Renal cortex interstitium (tissue), 15 donors: ENCODE data around the gene L1CAM. TPM values are rescaled to one million over a fixed set of nuclear protein-coding genes. Genes with fewer than 3 reads are reported as not detected.

ENCODE experiments used
- DNase-seq, 11 donors: peaks; one replicate each; pipeline ENCODE4 v3.0.0-alpha.2; 2013; ENCODE audit warnings: low read depth in 9 of 11, low spot score in 4 of 11; ENCODE audit errors: extremely low read depth in 1 of 11
- long read RNA-seq, 16 experiments: transcript quantifications; one replicate each; lab custom pipeline, GENCODE V29; 2026
- polyA plus RNA-seq, 3 donors: library from polyadenylated mRNA; unstranded; fragments of 120-200 nt; gene quantifications; one replicate each; pipeline ENCODE4 v1.2.1, GENCODE V29; 2013; ENCODE audit not compliant: insufficient read length in 3 of 3

The L1CAM gene, protein sequence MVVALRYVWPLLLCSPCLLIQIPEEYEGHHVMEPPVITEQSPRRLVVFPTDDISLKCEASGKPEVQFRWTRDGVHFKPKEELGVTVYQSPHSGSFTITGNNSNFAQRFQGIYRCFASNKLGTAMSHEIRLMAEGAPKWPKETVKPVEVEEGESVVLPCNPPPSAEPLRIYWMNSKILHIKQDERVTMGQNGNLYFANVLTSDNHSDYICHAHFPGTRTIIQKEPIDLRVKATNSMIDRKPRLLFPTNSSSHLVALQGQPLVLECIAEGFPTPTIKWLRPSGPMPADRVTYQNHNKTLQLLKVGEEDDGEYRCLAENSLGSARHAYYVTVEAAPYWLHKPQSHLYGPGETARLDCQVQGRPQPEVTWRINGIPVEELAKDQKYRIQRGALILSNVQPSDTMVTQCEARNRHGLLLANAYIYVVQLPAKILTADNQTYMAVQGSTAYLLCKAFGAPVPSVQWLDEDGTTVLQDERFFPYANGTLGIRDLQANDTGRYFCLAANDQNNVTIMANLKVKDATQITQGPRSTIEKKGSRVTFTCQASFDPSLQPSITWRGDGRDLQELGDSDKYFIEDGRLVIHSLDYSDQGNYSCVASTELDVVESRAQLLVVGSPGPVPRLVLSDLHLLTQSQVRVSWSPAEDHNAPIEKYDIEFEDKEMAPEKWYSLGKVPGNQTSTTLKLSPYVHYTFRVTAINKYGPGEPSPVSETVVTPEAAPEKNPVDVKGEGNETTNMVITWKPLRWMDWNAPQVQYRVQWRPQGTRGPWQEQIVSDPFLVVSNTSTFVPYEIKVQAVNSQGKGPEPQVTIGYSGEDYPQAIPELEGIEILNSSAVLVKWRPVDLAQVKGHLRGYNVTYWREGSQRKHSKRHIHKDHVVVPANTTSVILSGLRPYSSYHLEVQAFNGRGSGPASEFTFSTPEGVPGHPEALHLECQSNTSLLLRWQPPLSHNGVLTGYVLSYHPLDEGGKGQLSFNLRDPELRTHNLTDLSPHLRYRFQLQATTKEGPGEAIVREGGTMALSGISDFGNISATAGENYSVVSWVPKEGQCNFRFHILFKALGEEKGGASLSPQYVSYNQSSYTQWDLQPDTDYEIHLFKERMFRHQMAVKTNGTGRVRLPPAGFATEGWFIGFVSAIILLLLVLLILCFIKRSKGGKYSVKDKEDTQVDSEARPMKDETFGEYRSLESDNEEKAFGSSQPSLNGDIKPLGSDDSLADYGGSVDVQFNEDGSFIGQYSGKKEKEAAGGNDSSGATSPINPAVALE
- polyA plus RNA-seq = 10 to 100 TPM; 35.2 to 57.4 (median 53.1) TPM
- long read RNA-seq, donor 1, partial matches to known transcripts = 17 of 17 reads
- long read RNA-seq, donor 1, other reads (novel, unspliced or antisense) = 0 of 17 reads
- long read RNA-seq, donor 2, full-length matches to known transcripts = 3 of 3 reads
- long read RNA-seq, donor 2, partial matches to known transcripts = 0 of 3 reads
- long read RNA-seq, donor 2, other reads (novel, unspliced or antisense) = 0 of 3 reads
- long read RNA-seq, donor 3, full-length matches to known transcripts = 6 of 6 reads
- long read RNA-seq, donor 3, partial matches to known transcripts = 0 of 6 reads
- long read RNA-seq, donor 3, other reads (novel, unspliced or antisense) = 0 of 6 reads
- long read RNA-seq, donor 4, full-length matches to known transcripts = 2 of 2 reads
- long read RNA-seq, donor 4, partial matches to known transcripts = 0 of 2 reads
- long read RNA-seq, donor 4, other reads (novel, unspliced or antisense) = 0 of 2 reads
- long read RNA-seq, donor 5, full-length matches to known transcripts = 11 of 11 reads
- long read RNA-seq, donor 5, partial matches to known transcripts = 0 of 11 reads
- long read RNA-seq, donor 5, other reads (novel, unspliced or antisense) = 0 of 11 reads
- long read RNA-seq, donor 6, full-length matches to known transcripts = 1 of 1 reads
- long read RNA-seq, donor 6, partial matches to known transcripts = 0 of 1 reads
- long read RNA-seq, donor 6, other reads (novel, unspliced or antisense) = 0 of 1 reads
- long read RNA-seq, donor 7, full-length matches to known transcripts = 1 of 1 reads
- long read RNA-seq, donor 7, partial matches to known transcripts = 0 of 1 reads
- long read RNA-seq, donor 7, other reads (novel, unspliced or antisense) = 0 of 1 reads
- long read RNA-seq, donor 8, full-length matches to known transcripts = 7 of 13 reads
- long read RNA-seq, donor 8, partial matches to known transcripts = 6 of 13 reads
- long read RNA-seq, donor 8, other reads (novel, unspliced or antisense) = 0 of 13 reads
- long read RNA-seq, donor 9, full-length matches to known transcripts = 6 of 6 reads
- long read RNA-seq, donor 9, partial matches to known transcripts = 0 of 6 reads
- long read RNA-seq, donor 9, other reads (novel, unspliced or antisense) = 0 of 6 reads
- long read RNA-seq, donor 10, full-length matches to known transcripts = 1 of 1 reads
- long read RNA-seq, donor 10, partial matches to known transcripts = 0 of 1 reads
- long read RNA-seq, donor 10, other reads (novel, unspliced or antisense) = 0 of 1 reads
- long read RNA-seq, donor 11, full-length matches to known transcripts = 2 of 2 reads
- long read RNA-seq, donor 11, partial matches to known transcripts = 0 of 2 reads
- long read RNA-seq, donor 11, other reads (novel, unspliced or antisense) = 0 of 2 reads
- long read RNA-seq, donor 12, full-length matches to known transcripts = 1 of 1 reads
- long read RNA-seq, donor 12, partial matches to known transcripts = 0 of 1 reads
- long read RNA-seq, donor 12, other reads (novel, unspliced or antisense) = 0 of 1 reads
- long read RNA-seq, donor 13, full-length matches to known transcripts = 1 of 1 reads
- long read RNA-seq, donor 13, partial matches to known transcripts = 0 of 1 reads
- long read RNA-seq, donor 13, other reads (novel, unspliced or antisense) = 0 of 1 reads
- long read RNA-seq, donor 14 = 0 reads
- long read RNA-seq, donor 15, full-length matches to known transcripts = 1 of 1 reads
- long read RNA-seq, donor 15, partial matches to known transcripts = 0 of 1 reads
- long read RNA-seq, donor 15, other reads (novel, unspliced or antisense) = 0 of 1 reads
- long read RNA-seq, donor 16, full-length matches to known transcripts = 14 of 29 reads
- long read RNA-seq, donor 16, partial matches to known transcripts = 15 of 29 reads
- long read RNA-seq, donor 16, other reads (novel, unspliced or antisense) = 0 of 29 reads

DNA sequence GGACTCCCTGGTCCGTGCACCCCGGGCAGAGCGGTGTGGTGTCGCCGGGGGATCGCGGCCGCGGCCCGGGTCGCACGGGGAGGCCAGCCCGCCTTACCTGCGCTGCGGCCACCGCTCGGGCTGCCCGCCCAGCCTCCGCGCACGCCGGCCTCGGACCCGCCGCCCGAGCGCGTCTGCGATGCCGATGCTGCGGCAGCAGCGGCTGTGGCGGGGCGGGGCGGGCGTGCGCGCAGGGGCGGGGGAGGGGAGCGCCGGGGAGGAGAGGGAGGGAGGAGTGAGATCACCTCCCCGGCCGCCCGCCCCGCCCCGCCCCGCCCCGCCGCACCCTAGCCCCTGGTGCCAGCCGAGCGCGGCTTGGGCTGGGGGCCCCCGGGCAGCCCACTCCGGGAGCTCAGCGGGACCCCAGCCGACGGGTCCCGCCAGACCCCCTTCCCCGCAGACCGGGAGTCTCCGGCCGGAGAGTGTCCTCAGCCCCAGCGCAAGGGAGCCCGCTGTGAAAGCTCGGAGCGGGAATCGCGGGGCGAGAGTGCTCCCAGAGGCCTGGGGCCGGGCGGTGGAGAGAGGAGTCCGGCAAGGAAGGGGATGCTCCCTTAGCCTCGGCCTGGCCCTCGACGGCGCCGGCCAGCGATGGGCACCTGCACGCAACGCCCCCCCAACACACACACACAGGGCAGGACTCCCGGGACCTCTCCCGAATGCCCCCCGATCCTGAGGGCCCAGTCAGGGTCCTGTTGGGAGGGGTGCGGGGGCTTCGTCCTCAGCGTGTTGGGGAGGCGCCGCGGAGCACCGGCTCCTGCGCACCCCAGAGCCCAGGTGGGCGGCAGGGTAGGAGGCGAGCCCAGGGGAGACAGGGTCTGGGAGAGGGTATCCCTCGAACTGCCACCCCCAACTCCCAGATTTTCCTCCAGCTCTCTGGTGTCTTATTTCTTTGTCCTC, at the start of gene L1CAM:
Gene L1CAM, minus strand, starts transcription at position 206 of the 936 bp plus-strand sequence. CDS start 10,337 bp downstream, outside the sequence.
- DNase-seq = no peak

- no peak for DNase-seq
These were observed 49.4 kb upstream of the L1CAM start for GRCh38 chrX:153935326-153935851.

DNA sequence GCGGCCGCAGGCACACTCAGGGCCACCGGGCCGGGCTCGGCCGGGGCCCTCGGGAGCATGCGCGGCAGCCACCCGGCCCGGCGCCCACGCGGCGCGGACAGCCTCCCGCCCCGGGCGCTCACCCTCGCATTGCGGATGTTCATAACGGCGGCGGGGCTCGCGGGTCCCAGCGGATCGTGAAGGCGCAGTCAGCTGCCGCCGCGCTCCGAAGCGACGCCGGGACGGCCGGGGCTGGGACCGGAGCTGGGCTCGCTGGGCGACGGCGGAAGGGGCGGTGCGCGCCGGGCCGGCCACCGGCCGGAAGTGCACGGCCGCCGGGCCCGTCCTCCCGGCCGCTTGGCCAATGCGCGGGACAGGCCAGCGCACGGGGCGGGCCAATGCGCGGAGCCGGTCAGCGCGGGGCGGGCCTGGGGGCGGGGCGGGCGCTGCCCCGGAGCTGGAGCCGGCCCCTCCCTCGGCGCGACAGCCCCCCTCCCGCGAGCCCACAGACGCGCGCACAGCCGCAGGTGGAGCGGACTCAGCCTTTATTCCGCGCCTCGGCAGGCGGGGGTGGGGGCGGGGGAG, 48.9 kb upstream of the L1CAM start, which contains the start of gene NAA10:
Gene NAA10, minus strand, starts transcription at position 276 of the 564 bp plus-strand sequence. Its CDS starts 133 bp downstream, at position 143.
- DNase-seq = peak in 5 of 11 donors; percentile 49 to 73 (median 58)

DNA sequence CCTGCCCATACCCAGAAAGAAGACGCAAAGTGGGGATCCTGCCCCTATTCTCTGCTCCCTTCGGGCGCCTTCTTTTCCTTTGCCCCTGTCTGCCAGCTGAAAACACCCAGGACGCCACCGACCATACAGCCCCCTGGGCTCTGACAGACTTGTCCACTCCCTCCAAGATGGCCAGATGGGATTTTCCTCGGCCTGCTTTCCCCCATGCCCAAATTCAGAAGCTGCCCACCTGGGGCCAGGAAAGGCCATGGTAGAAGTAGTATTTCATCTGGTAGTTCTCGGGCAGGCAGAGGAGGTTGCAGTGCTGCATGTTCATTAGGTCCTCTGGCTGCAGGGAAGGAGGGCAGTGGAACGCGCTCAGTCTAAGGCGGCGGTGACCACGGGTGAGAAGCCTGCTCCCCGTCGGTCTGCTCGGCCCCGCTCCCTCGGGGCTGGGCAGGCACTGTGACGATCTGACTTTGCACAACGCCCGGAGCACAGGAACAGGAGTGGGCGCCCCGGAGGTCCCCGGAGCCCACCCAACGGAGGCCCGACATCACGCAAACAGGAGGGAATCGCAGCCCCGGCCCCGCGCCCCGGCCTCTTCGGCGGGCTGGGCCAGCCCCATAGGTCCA, 48.3 kb upstream of the L1CAM start:
- no peak for DNase-seq

DNA sequence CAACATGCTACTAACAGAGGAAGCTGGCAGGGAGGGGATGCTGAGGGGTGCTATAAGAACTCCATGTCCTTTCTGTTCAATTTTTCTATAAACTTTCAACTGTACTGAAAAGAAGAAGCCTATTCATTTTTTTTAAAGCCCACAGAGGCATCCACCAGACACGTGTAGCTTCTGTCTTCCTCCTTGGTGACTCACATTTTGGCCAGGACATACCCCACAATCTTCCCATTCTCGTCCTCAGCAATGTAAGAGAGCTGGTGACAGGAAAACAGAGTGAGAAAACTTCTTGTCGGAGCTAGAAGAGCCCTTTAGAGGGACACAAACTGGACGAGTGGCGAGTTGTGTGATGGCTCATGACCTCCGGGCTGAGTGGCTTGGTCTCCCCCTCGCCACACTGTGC, 47.8 kb upstream of the L1CAM start:
- no peak for DNase-seq

GRCh38 chrX:153932220-153932915, 46.4 kb upstream of the L1CAM start:
- DNase-seq = no peak

DNA sequence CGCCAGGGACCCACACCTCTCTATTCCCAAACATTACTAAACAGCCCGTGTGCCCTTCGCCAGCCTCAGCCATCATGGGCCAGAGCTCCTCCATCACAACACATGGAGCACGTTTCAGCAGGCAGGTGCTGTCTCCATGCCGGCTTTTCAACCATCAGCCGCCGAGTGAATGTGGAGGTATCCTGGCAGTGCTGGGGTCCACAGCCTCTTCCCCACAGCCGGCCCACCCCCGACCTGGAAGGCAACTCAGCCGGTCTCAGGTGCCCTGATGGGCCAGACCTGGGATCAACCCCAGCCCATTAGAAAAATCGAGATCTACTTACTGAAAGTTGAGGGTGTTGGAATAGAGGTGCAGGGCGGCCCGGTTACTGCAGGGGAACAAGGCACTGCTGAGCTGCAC, 45.8 kb upstream of the L1CAM start:
- no peak for DNase-seq

DNA sequence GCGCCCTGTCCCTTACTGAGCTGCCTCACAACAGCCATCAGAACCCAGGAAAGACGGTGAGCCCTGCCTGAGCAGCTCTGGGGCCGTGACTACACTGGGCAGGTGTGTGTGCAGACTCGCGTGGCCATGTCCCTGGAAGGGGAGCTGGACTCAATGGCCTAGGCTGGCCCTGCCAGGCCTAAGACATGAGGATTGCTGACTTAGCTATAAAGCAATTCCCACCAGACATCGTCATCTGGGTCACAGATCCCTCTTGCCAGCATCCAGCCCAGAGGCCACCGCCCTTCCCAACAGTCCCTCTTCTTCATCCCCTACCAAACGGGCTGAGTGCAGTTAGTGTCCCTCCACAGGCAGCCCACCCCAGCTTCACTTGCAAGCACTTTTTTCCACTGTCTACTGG, 45.2 kb upstream of the L1CAM start:
- no peak for DNase-seq

DNA sequence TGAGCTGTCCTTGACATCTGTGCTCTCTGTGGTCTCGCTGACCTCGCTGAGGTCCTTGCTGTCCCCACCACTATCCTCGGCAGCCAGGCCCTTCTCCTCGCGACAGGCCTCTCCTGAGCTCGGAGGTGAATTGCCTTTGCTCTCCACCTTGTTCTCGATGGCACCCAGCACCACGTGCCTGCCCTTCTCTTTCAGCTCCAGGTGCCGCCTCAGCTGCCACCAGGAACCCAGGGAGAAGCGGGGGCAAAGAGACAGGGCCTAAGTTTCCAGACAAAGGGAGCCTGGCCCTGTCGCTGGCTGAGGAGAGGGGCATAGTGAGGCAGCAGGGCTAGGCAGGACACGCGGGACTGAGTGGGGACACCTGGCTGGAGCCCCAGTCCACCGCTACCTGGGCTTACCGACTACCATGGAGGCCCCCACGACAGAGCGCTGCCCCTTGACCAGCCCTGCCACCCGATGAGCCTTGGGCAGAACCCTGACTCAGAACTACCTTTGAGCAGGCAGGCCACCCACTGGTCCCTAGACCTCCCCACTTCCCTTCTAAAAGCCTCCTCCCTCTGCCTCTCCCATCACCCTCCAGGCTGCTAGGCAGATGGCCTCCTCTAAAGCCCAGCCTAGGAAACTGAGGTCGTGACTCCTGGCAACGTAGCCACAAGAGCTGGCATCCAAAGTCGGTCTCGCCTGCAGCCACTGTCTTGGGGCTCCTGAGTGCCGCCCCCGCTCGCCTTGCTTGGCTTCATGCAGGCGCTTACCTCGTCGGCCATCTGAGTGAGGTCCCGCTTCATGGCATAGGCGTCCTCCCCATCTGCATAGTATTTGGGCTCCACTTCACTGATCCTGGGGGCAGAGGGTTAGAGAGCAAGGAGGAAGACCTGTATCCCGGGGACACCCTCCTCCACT, 44.3 kb upstream of the L1CAM start:
- no peak for DNase-seq

DNA sequence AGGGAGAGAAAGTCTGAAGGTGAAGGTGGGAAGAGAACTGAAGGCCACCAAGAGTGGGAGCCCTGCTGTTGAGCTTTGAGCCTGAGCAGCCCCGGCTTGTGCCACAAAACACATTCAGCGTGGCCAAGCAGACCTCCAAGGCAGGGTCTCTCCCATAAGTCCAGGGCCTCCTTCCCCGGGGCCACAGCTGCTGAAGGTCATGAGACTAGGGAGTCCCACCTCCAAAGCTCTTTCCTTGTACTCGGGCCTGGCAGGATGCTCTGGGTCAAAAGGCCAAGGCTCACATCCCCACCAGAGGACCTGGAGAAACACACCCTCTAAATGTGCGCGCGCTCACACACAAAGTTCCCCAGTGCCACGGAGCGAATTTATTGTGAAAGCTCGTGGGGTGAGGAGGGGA, 43.6 kb upstream of the L1CAM start:
- no peak for DNase-seq

DNA sequence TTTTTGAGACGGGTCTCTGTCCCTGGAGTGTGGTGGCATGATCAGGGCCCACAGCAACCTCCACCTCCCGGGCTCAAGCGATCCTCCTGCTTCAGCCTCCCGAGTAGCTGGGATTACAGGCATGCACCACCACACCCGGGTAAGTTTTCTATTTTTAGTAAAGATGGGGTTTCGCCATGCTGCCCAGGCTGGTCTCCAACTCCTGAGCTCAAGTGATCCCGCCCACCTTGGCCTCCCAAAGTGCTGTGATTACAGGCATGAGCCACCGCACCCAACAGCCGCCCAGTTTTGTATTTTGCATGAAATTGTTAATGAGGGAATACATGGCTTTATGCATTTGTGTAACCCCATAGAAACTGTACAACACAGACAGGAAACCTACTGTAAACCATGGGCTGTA, 42.9 kb upstream of the L1CAM start:
- DNase-seq = no peak
